GM19397 (cell line): ENCODE measurements around the gene USP37.

Experiments used
- ATAC-seq: cut with Tn5 transposase; IDR thresholded peaks from one replicate; pipeline ENCODE4 v1.9.1; 2021; ENCODE audit warnings: mild to moderate bottlenecking, moderate library complexity; ENCODE audit not compliant: unreplicated experiment

Gene USP37, protein sequence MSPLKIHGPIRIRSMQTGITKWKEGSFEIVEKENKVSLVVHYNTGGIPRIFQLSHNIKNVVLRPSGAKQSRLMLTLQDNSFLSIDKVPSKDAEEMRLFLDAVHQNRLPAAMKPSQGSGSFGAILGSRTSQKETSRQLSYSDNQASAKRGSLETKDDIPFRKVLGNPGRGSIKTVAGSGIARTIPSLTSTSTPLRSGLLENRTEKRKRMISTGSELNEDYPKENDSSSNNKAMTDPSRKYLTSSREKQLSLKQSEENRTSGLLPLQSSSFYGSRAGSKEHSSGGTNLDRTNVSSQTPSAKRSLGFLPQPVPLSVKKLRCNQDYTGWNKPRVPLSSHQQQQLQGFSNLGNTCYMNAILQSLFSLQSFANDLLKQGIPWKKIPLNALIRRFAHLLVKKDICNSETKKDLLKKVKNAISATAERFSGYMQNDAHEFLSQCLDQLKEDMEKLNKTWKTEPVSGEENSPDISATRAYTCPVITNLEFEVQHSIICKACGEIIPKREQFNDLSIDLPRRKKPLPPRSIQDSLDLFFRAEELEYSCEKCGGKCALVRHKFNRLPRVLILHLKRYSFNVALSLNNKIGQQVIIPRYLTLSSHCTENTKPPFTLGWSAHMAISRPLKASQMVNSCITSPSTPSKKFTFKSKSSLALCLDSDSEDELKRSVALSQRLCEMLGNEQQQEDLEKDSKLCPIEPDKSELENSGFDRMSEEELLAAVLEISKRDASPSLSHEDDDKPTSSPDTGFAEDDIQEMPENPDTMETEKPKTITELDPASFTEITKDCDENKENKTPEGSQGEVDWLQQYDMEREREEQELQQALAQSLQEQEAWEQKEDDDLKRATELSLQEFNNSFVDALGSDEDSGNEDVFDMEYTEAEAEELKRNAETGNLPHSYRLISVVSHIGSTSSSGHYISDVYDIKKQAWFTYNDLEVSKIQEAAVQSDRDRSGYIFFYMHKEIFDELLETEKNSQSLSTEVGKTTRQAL

DNA sequence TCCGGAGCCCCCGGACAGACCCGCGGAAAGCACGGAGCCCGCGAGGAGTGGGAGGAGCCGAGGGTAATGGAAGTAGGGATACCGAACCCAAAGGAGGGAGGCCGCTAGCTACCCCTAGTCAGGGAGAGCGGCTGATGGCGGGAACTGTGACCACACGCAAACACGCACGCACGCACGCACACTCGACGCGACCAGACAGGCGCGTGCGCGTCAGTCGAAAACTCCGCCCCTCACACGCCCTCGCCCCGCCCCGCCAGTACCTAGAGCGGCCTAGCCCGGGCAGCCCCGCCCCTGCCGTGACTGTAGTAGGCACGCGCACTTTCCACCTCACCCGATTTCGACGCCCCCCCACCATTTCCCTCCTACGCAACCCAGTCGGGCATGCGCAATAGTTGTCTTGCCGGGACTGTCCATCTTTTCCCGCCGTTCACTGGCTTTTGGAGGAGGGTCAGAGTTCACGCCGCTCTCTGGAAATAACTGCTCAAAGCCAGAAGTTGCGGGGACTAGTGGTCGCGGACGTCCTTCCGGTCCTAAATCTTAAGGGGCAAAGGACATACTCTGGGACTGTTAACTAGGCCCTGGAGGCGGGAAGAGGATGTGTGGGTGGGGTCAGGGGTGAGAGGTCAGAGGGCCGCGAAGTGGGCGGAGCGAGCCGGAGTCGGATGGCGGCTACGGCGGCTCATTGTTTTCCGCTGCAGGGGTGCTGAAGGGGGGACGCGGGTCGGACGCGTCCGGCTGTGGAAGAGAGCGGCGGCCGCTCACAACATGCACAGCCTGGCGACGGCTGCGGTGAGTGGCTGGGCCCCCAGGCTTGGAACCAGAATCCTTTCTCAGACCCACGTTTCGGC lies at the start of gene USP37, which contains the start of gene CNOT9:
Gene USP37 (minus strand): TSS at position 162 of the 848 bp plus-strand sequence. CDS start 9,698 bp downstream, outside the sequence.
Gene CNOT9 (plus strand): TSS at position 650 of the 848 bp plus-strand sequence. CDS start 116 bp downstream, at position 766.
- peak; percentile 80 for ATAC-seq

- no peak for ATAC-seq
Measured at GRCh38 chr2:218615868-218616315, 47.7 kb upstream of the USP37 start.

- ATAC-seq = no peak
Measured at GRCh38 chr2:218607436-218608115, 39.4 kb upstream of the USP37 start, which contains the start of gene PLCD4. PLCD4 (plus strand) TSS chr2:218607899; CDS start chr2:218615740, 7,841 bp downstream.

GRCh38 chr2:218605432-218605831 lies 37.3 kb upstream of the USP37 start:
- no peak for ATAC-seq

DNA sequence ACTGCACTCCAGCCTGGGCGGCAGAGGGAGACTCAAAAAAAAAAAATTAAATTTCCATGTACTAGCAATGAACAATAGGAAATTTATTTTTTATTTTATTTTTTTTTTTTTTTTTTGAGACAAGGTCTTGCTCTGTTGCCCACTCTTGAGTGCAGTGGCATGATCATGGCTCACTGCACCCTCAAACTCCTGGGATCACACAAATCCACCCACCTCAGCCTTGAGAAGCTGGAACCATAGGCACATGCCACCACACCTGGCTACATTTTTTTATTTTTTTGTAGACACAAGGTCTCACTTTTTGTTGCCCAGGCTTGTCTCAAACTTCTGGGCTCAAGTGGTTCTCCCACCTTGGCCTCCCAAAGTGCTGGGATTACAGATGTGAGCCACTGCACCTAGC lies 17.4 kb upstream of the USP37 start:
- no peak for ATAC-seq

DNA sequence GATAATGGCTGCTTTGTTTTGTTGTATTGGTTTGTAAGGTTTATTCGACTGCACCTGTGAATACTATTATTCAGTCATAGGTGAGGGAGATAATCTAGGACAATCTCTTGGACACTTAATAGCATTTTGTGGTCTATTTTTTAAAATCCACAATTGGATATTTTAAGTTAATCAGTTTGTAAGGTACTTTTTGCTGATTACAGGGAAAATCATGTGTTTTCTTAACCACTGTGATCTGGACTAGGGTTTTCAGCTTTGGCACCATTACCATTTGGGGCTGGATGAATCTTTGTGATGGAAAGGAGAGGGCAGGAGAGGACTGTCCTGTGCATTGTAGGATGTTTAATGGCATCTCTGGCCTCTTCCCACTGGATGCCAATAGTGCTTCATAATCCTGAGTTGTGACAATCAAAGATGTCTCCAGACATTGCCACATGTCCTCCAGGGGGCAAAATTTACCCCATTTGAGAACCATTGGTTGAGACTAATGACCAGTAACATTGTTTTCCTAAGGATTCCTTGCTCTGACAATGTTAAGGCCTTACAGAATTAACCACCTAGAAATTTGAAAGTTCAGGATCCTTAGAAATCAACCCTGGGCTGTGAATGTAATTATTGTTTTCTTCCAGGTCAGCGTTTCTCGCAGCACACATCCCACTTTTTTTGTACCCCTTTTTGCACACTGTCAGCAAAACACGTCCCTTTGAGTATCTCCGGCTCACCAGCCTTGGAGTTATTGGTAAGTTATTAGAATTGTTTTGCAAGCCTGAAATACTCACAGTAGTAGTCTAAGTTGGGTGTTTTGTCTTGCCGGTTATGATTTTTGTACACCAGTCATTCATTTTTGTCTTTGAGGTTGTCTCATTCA lies 16.1 kb upstream of the USP37 start:
- ATAC-seq = no peak

DNA sequence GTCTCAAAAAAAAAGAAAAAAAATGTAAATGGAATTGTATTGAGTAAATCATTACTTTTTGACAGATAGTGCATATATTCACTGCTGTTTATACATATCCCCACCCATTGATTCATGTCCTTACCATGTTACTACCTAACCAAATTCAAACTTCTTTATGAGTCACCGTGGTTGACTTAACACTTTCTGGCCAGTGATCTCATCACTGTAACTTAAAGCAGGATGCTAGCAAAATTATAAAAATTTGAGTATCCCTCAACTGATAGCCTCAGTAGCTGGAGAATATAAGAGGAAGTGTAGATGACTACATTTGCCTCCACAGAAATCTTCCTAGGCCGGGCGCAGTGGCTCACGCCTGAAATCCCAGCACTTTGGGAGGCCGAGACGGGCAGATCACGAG lies 13.9 kb upstream of the USP37 start:
- no peak for ATAC-seq

DNA sequence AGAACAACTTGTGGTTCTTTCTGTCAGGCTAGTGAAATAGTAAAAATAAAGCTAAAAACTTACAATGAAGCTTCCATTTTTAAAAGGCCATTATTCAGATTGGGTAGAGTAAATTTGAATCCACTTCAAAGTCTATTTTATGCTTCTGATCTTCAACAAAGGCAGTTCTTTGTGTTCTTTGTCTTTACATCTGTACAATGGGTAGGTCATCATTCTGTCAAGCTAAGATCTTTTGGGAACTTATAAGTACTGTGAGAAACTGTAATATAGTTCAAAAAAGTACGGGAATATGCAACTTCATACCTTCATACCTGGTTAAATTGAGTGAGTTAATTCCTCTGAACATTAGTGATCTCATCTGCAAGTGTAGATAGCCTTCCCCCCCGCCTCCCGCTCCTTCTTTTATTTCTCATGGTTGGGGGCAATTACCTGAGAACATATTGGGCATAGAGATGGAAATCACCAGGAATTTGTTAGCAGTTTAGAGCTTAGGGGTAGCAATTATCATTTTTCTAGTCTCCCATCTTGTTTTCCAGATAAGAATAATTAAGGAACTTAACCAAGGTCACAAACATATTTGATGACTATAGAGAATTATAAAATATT lies 10.2 kb upstream of the USP37 start:
- ATAC-seq = no peak

DNA sequence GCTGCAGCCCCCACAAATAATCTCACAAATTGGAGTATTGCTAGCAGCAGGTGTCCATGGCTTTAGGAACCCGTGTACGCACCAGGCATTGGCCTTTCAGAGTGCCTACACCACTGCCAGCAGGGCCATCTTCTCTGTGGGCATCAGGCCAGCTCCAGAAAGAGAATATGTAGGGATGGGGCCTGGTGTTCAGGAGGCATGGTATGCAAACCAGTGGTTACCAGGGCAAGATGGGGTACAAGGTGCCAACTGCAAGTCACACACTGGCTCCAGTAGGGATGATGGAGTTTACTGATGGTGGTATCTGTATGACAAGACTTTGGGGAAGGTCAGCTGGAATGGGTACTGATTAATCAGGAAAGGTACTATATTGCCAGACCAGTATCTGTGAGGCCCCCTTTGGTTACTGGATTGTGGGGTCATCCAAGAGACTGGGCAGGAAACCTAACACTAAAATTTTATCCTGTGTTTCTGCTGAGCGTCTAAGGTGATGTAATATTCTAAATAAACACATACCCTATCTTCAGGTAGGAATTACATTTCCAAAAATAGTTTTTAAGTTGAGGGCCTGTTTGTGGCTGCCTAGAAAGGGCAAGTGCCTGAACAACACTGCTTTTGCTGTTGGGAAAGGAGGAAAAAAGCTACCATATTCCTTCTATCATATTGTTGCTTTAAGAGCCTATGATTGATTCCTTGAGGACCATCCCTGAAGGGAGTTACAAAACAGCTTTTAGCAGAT lies 9.5 kb upstream of the USP37 start:
- ATAC-seq = no peak

DNA sequence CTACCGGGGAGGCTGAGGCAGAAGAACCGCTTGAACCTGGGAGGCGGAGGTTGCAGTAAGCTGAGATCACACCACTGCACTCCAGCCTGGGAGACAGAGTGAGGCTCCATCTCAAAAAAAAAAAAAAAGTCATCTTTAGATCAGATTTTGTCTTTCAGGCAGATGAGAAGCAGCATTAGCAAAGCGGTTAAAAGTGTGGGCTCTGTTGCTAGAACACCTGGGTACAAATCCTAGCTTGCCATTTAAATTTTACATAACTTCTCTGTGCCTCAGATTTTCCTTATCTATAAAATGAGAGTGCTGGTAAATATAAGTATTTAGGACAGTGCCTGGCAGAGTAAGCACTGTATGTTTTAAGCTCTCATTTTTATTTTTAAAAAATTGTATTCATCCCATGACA lies 8.7 kb upstream of the USP37 start:
- no peak for ATAC-seq

- no peak for ATAC-seq
Measured at GRCh38 chr2:218570850-218571249, 2.7 kb upstream of the USP37 start.

DNA sequence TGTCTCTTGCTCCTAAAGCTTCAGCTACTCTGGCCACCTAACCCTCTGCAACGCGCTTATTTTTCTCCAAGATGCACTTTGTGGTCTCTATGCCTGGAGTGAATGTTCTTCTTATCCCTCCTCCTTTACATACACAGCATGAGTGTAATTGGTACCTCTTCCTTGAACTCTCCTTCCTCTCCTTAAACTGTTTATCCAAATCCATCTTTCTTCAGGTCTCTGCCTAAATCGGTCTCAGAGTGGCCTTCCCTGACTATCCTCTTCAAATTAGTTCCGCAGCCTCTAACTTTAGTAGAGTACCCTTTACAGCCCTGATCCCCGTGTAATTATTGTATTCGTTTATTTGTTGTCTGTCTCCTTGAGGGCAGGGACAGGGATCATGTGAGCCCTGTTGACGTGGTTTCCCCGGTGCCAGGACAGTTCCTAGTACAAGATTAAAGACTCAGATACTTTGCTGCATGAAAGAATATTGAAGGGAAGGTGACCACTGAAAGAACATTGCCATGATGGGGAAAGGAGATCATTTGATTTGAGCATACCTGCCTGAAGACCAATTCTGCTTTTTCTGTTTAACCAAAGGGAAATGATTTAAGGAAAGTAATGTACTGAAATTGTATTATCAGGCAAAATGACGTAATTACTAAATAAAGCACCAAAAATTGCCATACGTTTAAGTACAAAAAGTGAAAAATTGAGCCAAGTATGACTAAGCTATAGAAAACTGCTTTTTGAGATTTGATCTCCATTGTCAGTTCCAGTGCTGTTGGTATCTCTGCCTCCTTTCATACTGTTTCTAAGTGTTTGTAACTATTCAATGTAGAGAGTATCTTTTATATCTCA lies 1.7 kb upstream of the USP37 start:
- ATAC-seq = no peak

- ATAC-seq = peak; percentile 16
Measured at GRCh38 chr2:218569038-218569431, 884 bp upstream of the USP37 start.

- peak; percentile 41 for ATAC-seq
Measured at GRCh38 chr2:218567797-218568189, 358 bp downstream of the USP37 start.

GRCh38 chr2:218566296-218566695 lies 1.9 kb downstream of the USP37 start:
- no peak for ATAC-seq

GRCh38 chr2:218564056-218564455 lies 4.1 kb downstream of the USP37 start:
- no peak for ATAC-seq

DNA sequence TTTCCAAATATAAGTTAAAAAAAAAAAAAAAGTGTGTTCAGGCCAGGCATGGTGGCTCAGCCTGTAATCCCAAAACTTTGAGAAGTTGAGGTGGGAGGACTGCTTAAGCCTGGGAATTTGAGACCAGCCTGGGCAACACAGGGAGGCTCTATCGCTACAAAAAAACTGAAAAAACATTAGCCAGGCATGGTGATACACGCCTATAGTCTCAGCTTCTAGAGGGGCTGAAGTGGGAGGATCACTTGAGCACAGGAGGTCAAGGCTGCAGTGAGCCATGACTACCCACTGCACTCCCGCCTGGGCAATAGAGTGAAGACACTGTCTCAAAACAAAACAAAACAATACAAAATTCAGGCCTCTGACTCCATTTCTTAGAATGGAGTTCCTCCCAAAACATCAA lies 9.2 kb downstream of the USP37 start:
- no peak for ATAC-seq
